H1 (cell line): ENCODE measurements around the gene PRICKLE2. TPM values are rescaled to one million over a fixed set of nuclear protein-coding genes. Genes with fewer than 3 reads are reported as not detected.

Experiments
- CTCF ChIA-PET: fragments of 300-600 bp; sonication (Branson Sonifier 250); formaldehyde crosslinking; loops from one replicate; lab custom pipeline; 2021; ENCODE audit not compliant: partially characterized antibody; lab: Charles Lee
- POLR2A ChIA-PET: fragments of 300-600 bp; sonication (Branson Sonifier 250); formaldehyde crosslinking; loops from one replicate; lab custom pipeline; 2021; ENCODE audit warnings: inconsistent platforms; ENCODE audit not compliant: partially characterized antibody; lab: Charles Lee
- DNase-seq, 2 experiments: peaks; one replicate each; pipeline versions ENCODE4 v3.0.0 to v3.0.0-alpha.2; 2010 to 2022; ENCODE audit warnings: low spot score in 2 of 2, low read depth in 1 of 2, mixed read lengths in 1 of 2
- FAIRE-seq: peaks from 2 replicates; lab custom pipeline; 2011; peaks lifted over from hg19 to GRCh38; lab: Jason Lieb, UNC
- H2AFZ ChIP-seq: 2 replicates; pipeline ENCODE4 v1.8.1; 2012; ENCODE audit warnings: low read length, inconsistent platforms
- H2AK5ac ChIP-seq: 2 replicates; pipeline ENCODE4 v1.6.1; 2013; ENCODE audit warnings: low read depth, low read length
- H2BK120ac ChIP-seq: replicated peaks from 2 replicates; pipeline ENCODE3; 2013; ENCODE audit warnings: low read depth, low read length, inconsistent platforms
- H2BK12ac ChIP-seq: 2 replicates; pipeline ENCODE4 v1.6.1; 2013; ENCODE audit warnings: low read depth, low read length
- H2BK15ac ChIP-seq: 2 replicates; pipeline ENCODE4 v1.6.1; 2013; ENCODE audit warnings: low read length
- H2BK20ac ChIP-seq: 2 replicates; pipeline ENCODE4 v1.6.1; 2013; ENCODE audit warnings: low read length
- H2BK5ac ChIP-seq: 2 replicates; pipeline ENCODE4 v1.6.1; 2013; ENCODE audit warnings: low read depth, low read length
- H3K14ac ChIP-seq: 2 replicates; pipeline ENCODE4 v1.6.1; 2013; ENCODE audit warnings: inconsistent platforms; ENCODE audit not compliant: insufficient read length
- H3K18ac ChIP-seq: 2 replicates; pipeline ENCODE4 v1.6.1; 2013; ENCODE audit warnings: low read length; ENCODE audit errors: extremely low read depth
- H3K23ac ChIP-seq: 2 replicates; pipeline ENCODE4 v1.6.1; 2013; ENCODE audit warnings: inconsistent platforms; ENCODE audit not compliant: insufficient read length
- H3K23me2 ChIP-seq: 2 replicates; pipeline ENCODE4 v1.6.1; 2013; ENCODE audit warnings: low read depth, low read length
- H3K27ac ChIP-seq: 2 replicates; pipeline ENCODE4 v1.6.1; 2011; ENCODE audit warnings: low read depth, low read length, inconsistent platforms
- H3K27me3 ChIP-seq, 4 experiments: replicated peaks in 1 of 4; 1 replicate in 1 of 4; 2 replicates in 3 of 4; pipeline versions ENCODE4 v1.6.1 to v1.8.1; 2011 to 2013; ENCODE audit warnings: low read length in 3 of 4, mild to moderate bottlenecking in 3 of 4, inconsistent platforms in 2 of 4, mixed read lengths in 2 of 4, moderate library complexity in 1 of 4; ENCODE audit not compliant: control insufficient read depth in 3 of 4, insufficient read depth in 3 of 4; ENCODE audit errors: extremely low read depth in 1 of 4
- H3K36me3 ChIP-seq, 4 experiments: 2 replicates each; pipeline versions ENCODE4 v1.6.1 to v1.8.1; 2011 to 2013; ENCODE audit warnings: mild to moderate bottlenecking in 4 of 4, low read length in 3 of 4, moderate library complexity in 2 of 4, control low read depth in 1 of 4, inconsistent platforms in 1 of 4; ENCODE audit not compliant: insufficient read depth in 4 of 4, control insufficient read depth in 2 of 4
- H3K4ac ChIP-seq: replicated peaks from 2 replicates; pipeline ENCODE3; 2013; ENCODE audit warnings: low read length, low read depth, mixed read lengths, inconsistent platforms; ENCODE audit not compliant: insufficient read length
- H3K4me1 ChIP-seq, 4 experiments: replicated peaks in 1 of 4; 1 replicate in 1 of 4; 2 replicates in 3 of 4; pipeline versions ENCODE4 v1.6.1 to v1.8.1; 2011 to 2013; ENCODE audit warnings: low read length in 3 of 4, inconsistent platforms in 2 of 4, mixed read lengths in 1 of 4; ENCODE audit not compliant: insufficient read depth in 4 of 4, control insufficient read depth in 3 of 4
- H3K4me2 ChIP-seq, 2 experiments: 2 replicates each; pipeline versions ENCODE4 v1.6.1 to v1.8.1; 2011 to 2013; ENCODE audit warnings: low read depth in 2 of 2, low read length in 2 of 2, control low read depth in 1 of 2, inconsistent platforms in 1 of 2, mild to moderate bottlenecking in 1 of 2; ENCODE audit not compliant: insufficient read depth in 1 of 2
- H3K4me3 ChIP-seq, 4 experiments: fragments of 200-600, 300-600 bp in 1 of 4; sonication (generic), shearing (Covaris generic), sonication (Bioruptor Twin) in 1 of 4; 2 replicates each; pipeline versions ENCODE4 v1.5.1 to v1.8.1; 2011 to 2016; ENCODE audit warnings: low read length in 4 of 4, low read depth in 3 of 4, control low read depth in 2 of 4, inconsistent platforms in 2 of 4, mild to moderate bottlenecking in 2 of 4, mixed read lengths in 1 of 4, moderate library complexity in 1 of 4; ENCODE audit not compliant: insufficient read depth in 2 of 4; ENCODE audit errors: extremely low read depth in 1 of 4
- H3K56ac ChIP-seq: replicated peaks from 2 replicates; pipeline ENCODE3; 2013; ENCODE audit warnings: low read depth, mild to moderate bottlenecking, mixed read lengths, low read length, inconsistent platforms; ENCODE audit not compliant: insufficient read length
- H3K79me1 ChIP-seq: 2 replicates; pipeline ENCODE4 v1.6.1; 2013; ENCODE audit warnings: low read depth, low read length, control low read depth
- H3K79me2 ChIP-seq, 2 experiments: 2 replicates each; pipeline versions ENCODE4 v1.6.1 to v1.8.1; 2012 to 2013; ENCODE audit warnings: low read length in 2 of 2, mild to moderate bottlenecking in 2 of 2, inconsistent platforms in 1 of 2; ENCODE audit not compliant: insufficient read depth in 2 of 2, control insufficient read depth in 1 of 2
- H3K9ac ChIP-seq, 4 experiments: replicated peaks in 1 of 4; 1 replicate in 1 of 4; 2 replicates in 3 of 4; pipeline versions ENCODE4 v1.6.1 to v1.8.1; 2011 to 2013; ENCODE audit warnings: low read depth in 3 of 4, low read length in 3 of 4, control low read depth in 2 of 4, mild to moderate bottlenecking in 2 of 4, moderate library complexity in 2 of 4, inconsistent platforms in 1 of 4; ENCODE audit errors: extremely low read depth in 1 of 4
- H3K9me3 ChIP-seq, 2 experiments: 2 replicates each; pipeline versions ENCODE4 v1.6.1 to v1.8.1; 2012 to 2013; ENCODE audit warnings: mild to moderate bottlenecking in 2 of 2, moderate library complexity in 2 of 2, control low read depth in 1 of 2, inconsistent platforms in 1 of 2, low read depth in 1 of 2, low read length in 1 of 2, mixed read lengths in 1 of 2; ENCODE audit not compliant: insufficient read depth in 2 of 2
- H4K20me1 ChIP-seq, 2 experiments: replicated peaks in 1 of 2; 2 replicates each; pipeline versions ENCODE3 to v1.8.1; 2011 to 2013; ENCODE audit warnings: inconsistent platforms in 2 of 2, low read length in 2 of 2, mild to moderate bottlenecking in 1 of 2; ENCODE audit not compliant: insufficient read depth in 2 of 2, control insufficient read depth in 1 of 2
- H4K5ac ChIP-seq: 2 replicates; pipeline ENCODE4 v1.6.1; 2013; ENCODE audit warnings: low read length, low read depth, mixed read lengths, inconsistent platforms; ENCODE audit not compliant: insufficient read length
- H4K8ac ChIP-seq: 2 replicates; pipeline ENCODE4 v1.8.0; 2013; ENCODE audit warnings: mild to moderate bottlenecking, moderate library complexity, low read length, inconsistent platforms; ENCODE audit not compliant: insufficient read depth; ENCODE audit errors: extremely low read depth
- H4K91ac ChIP-seq: replicated peaks from 2 replicates; pipeline ENCODE3; 2013; ENCODE audit warnings: low read length, mixed read lengths, inconsistent platforms; ENCODE audit not compliant: insufficient read length
- ATF3 ChIP-seq: IDR thresholded peaks from 2 replicates; pipeline ENCODE4 v1.6.1; 2011; ENCODE audit warnings: low read depth, mild to moderate bottlenecking, low read length; ENCODE audit not compliant: insufficient read depth
- WGBS, 2 experiments: shearing (Covaris generic) in 1 of 2; methylation state at CpG; one replicate each; pipeline versions ENCODE4 v1.1.6 to v1.1.7; 2013 to 2015; ENCODE audit warnings: low lambda C conversion rate in 2 of 2, mixed read lengths in 2 of 2, inconsistent platforms in 1 of 2, low coverage in 1 of 2, missing lambda C conversion rate in 1 of 2; ENCODE audit not compliant: insufficient replicate concordance in 2 of 2, insufficient coverage in 1 of 2, insufficient read length in 1 of 2; ENCODE audit errors: extremely low coverage in 1 of 2, missing lambda C conversion rate in 1 of 2; 5-methylcytosine and 5-hydroxymethylcytosine counted together
- polyA plus RNA-seq, 7 experiments: library from polyadenylated mRNA; depleted of rRNA in 3 of 7; stranded (reverse) in 5 of 7; unstranded in 2 of 7; fragments of >200 nt in 5 of 7; fragments of 200-250 nt in 2 of 7; gene quantifications; 1 replicate in 5 of 7; 2 replicates in 1 of 7; 4 replicates in 1 of 7; pipeline versions ENCODE4 v1.2.1 to v1.2.3, GENCODE V29; 2011 to 2013; ENCODE audit warnings: missing spikeins in 2 of 7, mixed read lengths in 2 of 7
- total RNA-seq: library from RNA; stranded (reverse); fragmentation: NEBNext Ultra II Directional; extraction: Animal tissue kit (Norgen Biotek cat#: 25700); gene quantifications from 2 replicates; pipeline ENCODE4 v1.2.1, GENCODE V29; 2021
- TF ChIP-seq, protein P1 (sequence below): IDR thresholded peaks from 2 replicates; pipeline ENCODE4 v1.6.1; 2011; ENCODE audit warnings: low read length, improper control_type of control experiment
- TF ChIP-seq, protein P2 (sequence below), 3 experiments: IDR thresholded peaks; 1 replicate in 2 of 3; 2 replicates in 1 of 3; pipeline versions ENCODE4 v1.5.1 to v1.6.1; 2011; ENCODE audit warnings: low read length in 3 of 3, mild to moderate bottlenecking in 3 of 3, inconsistent platforms in 2 of 3, low read depth in 1 of 3, moderate library complexity in 1 of 3; ENCODE audit not compliant: insufficient read depth in 1 of 3; ENCODE audit errors: control extremely low read depth in 1 of 3

Gene PRICKLE2
- total and polyA plus RNA-seq, 2 of the 8 experiments (the other 6 are each of a cell fraction or from before 2014, with no cell fraction given) = 2.9 to 8.0 TPM

DNA sequence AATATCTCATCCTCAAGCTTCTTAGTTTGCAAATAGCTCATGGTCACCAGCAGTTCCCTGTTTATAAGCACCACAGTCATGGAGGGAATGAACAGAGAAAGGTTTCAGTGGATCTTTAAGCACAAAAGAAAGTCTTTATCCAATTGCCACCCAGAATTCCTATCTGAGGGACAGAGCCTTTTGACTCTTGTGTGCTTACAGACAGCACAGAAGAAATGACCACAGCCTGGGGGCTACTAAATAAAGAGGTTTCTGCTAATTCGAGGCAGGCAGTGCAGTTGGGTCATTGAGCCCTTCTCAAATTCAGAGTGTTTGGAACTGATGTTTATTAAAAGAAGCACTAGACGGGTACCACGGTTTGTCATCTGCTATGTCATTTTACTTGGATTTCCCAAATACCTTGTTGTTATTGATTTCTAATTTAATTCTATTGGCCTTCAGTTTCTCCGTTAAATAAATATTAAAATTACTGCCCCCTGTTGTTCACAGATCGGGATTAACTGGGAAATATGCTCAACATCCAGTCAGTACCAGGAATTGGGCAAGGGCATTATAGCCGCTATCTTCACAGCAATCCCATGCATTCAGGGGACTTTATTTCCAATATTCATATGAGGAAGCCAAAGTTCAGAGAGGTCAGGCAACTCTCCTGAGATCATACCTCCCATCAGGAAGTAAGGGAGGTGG lies 3.6 kb downstream of the PRICKLE2 start:
- CTCF ChIA-PET = interaction anchor here (0.6 to 3.3 kb wide), 8 partner anchors 8 to 263 kb away, joined by 3 to 11 read pairs (median 4); no protein-coding TSS in a partner anchor
- FAIRE-seq = no peak
- H3K4me3 ChIP-seq = no peak overlapping the region

More for the DNA sequence above, 3.6 kb downstream of the PRICKLE2 start:
- no peaks in the 10 kb centered on the region; the same call in 1 of the 2 replicates for H3K79me1 ChIP-seq
- H3K18ac ChIP-seq = no peak overlapping the region
- H2BK15ac ChIP-seq = no peak overlapping the region
- H4K5ac ChIP-seq = no peak overlapping the region
- WGBS, 2 experiments = 86% methylated on average over 6 of the region's 6 CpGs; no CpG with 5 or more reads in 1 of the 2 experiments
- H2BK20ac ChIP-seq = no peak overlapping the region
- POLR2A ChIA-PET = no interaction called here
- H3K36me3 ChIP-seq = no peaks in the 10 kb centered on the region
- no peak overlapping the region for H2BK120ac ChIP-seq
- no peaks in the 10 kb centered on the region for H3K9me3 ChIP-seq
- peaks cover 0 to 21% (median 9%) of the 10 kb centered on the region in 4 experiments; a peak in 4 of 7 replicates for H3K27me3 ChIP-seq
- H2BK12ac ChIP-seq = no peak overlapping the region
- H4K91ac ChIP-seq = no peak overlapping the region
- H3K9ac ChIP-seq = no peak overlapping the region
- no peak overlapping the region for H3K56ac ChIP-seq
- H3K4ac ChIP-seq = no peak overlapping the region
- no peak overlapping the region for H3K23ac ChIP-seq
- peaks cover 6 to 13% of the 10 kb centered on the region in 2 experiments for H4K20me1 ChIP-seq
- no peak overlapping the region for H3K14ac ChIP-seq
- no peak overlapping the region for H2AFZ ChIP-seq
- H4K8ac ChIP-seq = no peak overlapping the region
- no peaks in the 10 kb centered on the region for H3K79me2 ChIP-seq
- no peak overlapping the region for H2BK5ac ChIP-seq
- no peak overlapping the region for H3K4me2 ChIP-seq
- peaks cover 2% of the 10 kb centered on the region; the same call in 1 of the 2 replicates for H3K23me2 ChIP-seq
- TF ChIP-seq, protein P1, sequence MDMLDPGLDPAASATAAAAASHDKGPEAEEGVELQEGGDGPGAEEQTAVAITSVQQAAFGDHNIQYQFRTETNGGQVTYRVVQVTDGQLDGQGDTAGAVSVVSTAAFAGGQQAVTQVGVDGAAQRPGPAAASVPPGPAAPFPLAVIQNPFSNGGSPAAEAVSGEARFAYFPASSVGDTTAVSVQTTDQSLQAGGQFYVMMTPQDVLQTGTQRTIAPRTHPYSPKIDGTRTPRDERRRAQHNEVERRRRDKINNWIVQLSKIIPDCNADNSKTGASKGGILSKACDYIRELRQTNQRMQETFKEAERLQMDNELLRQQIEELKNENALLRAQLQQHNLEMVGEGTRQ = no peak
- TF ChIP-seq, protein P2, sequence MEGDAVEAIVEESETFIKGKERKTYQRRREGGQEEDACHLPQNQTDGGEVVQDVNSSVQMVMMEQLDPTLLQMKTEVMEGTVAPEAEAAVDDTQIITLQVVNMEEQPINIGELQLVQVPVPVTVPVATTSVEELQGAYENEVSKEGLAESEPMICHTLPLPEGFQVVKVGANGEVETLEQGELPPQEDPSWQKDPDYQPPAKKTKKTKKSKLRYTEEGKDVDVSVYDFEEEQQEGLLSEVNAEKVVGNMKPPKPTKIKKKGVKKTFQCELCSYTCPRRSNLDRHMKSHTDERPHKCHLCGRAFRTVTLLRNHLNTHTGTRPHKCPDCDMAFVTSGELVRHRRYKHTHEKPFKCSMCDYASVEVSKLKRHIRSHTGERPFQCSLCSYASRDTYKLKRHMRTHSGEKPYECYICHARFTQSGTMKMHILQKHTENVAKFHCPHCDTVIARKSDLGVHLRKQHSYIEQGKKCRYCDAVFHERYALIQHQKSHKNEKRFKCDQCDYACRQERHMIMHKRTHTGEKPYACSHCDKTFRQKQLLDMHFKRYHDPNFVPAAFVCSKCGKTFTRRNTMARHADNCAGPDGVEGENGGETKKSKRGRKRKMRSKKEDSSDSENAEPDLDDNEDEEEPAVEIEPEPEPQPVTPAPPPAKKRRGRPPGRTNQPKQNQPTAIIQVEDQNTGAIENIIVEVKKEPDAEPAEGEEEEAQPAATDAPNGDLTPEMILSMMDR (IDR thresholded peaks at IDR 0.05; ENCODE audit: control extremely low read depth in 1 of 3, insufficient read depth in 1 of 3, low read depth in 1 of 3, low read length in 3 of 3) = peak in 1 of 3 experiments; percentile 12; a peak in 1 of 4 replicates
- no peak for TF ChIP-seq ATF3
- peaks cover 12 to 37% (median 27%) of the 10 kb centered on the region in 4 experiments; a peak in 6 of 7 replicates for H3K4me1 ChIP-seq
- H3K27ac ChIP-seq = no peak overlapping the region
- no peak overlapping the region for H2AK5ac ChIP-seq
- DNase-seq = no peak
